Heart left ventricle (tissue), 16 donors: ENCODE data around the gene TSC1. TPM values are rescaled to one million over a fixed set of nuclear protein-coding genes. Genes with fewer than 3 reads are reported as not detected.

Experiments used
- ATAC-seq, 4 donors: fragments of 200-7000 bp; cut with Tn5 transposase; one replicate each; pipeline ENCODE4 v1.9.1; 2020 to 2022; ENCODE audit warnings: moderate library complexity in 4 of 4, mild to moderate bottlenecking in 3 of 4, moderate number of reproducible peaks in 1 of 4
- DNase-seq, 5 donors: peaks; one replicate each; pipeline ENCODE4 v3.0.0-alpha.2; 2020
- H3K27ac ChIP-seq, 12 donors: fragments of 200-600 bp; sonication (generic) in 4 of 12; one replicate each; pipeline versions ENCODE4 v1.5.0 to v1.8.0; 2016 to 2022; ENCODE audit warnings: mild to moderate bottlenecking in 2 of 12
- H3K27me3 ChIP-seq, 9 donors: fragments of 200-600 bp; sonication (generic) in 2 of 9; one replicate each; pipeline versions ENCODE4 v1.5.1 to v1.8.0; 2016 to 2022; ENCODE audit warnings: mild to moderate bottlenecking in 3 of 9
- H3K36me3 ChIP-seq, 9 donors: fragments of 200-600 bp; sonication (generic) in 2 of 9; one replicate each; pipeline versions ENCODE4 v1.5.0 to v1.8.0; 2018 to 2022; ENCODE audit warnings: mild to moderate bottlenecking in 2 of 9
- H3K4me1 ChIP-seq, 12 donors: fragments of 200-600 bp; sonication (generic) in 4 of 12; one replicate each; pipeline versions ENCODE4 v1.5.0 to v1.8.0; 2016 to 2022; ENCODE audit warnings: mild to moderate bottlenecking in 3 of 12
- H3K4me3 ChIP-seq, 12 donors: fragments of 200-600 bp; sonication (generic) in 4 of 12; one replicate each; pipeline versions ENCODE4 v1.5.0 to v1.8.0; 2017 to 2022; ENCODE audit warnings: mild to moderate bottlenecking in 9 of 12, moderate library complexity in 4 of 12
- H3K9me3 ChIP-seq, 12 donors: fragments of 200-600 bp; sonication (generic) in 4 of 12; one replicate each; pipeline versions ENCODE4 v1.5.0 to v1.8.0; 2016 to 2022; ENCODE audit warnings: mild to moderate bottlenecking in 1 of 12
- CTCF ChIP-seq, 12 donors: fragments of 200-600 bp; sonication (generic) in 4 of 12; IDR thresholded peaks; one replicate each; pipeline versions ENCODE4 v1.5.0 to v1.8.0; 2018 to 2022; ENCODE audit warnings: antibody characterized with exemption in 12 of 12, mild to moderate bottlenecking in 5 of 12
- POLR2A ChIP-seq, 2 donors: fragments of 450-650 bp; IDR thresholded peaks; one replicate each; pipeline ENCODE4 v1.6.1; 2017; ENCODE audit warnings: antibody characterized with exemption in 2 of 2, mild to moderate bottlenecking in 2 of 2, moderate library complexity in 2 of 2
- WGBS, 4 donors: extraction: QIAGEN DNeasy Blood & Tissue Kit in 2 of 4; methylation state at CpG; one replicate each; pipeline versions ENCODE4 v1.1.5 to v1.1.7; 2013 to 2018; 5-methylcytosine and 5-hydroxymethylcytosine counted together
- intact Hi-C, 10 donors: fragments of 100-400 bp; cut with DNase I; formaldehyde crosslinking; loops; one replicate each; pipeline versions ENCODE4 v1.11.1 to v1.14.2; 2022
- polyA plus RNA-seq, 2 donors: library from polyadenylated mRNA; stranded (reverse); fragments of 200-250 nt; gene quantifications; one replicate each; pipeline ENCODE4 v1.2.3, GENCODE V29; 2013
- total RNA-seq, 9 donors: library from RNA; depleted of rRNA in 2 of 9; stranded (reverse); fragments of >200 nt in 2 of 9; fragmentation: NEBNext Ultra II Directional in 3 of 9; extraction: Animal tissue kit (Norgen Biotek cat#: 25700) in 3 of 9; gene quantifications; one replicate each; pipeline versions ENCODE4 v1.1.0 to v1.2.4, GENCODE V29; 2016 to 2023
- donor health status: ischemic (EF 13 %, LVEDD 7.1; RV severe dilation, severe dysfunction).
- donor health status: healthy with polysubstance abuse.
- donor health status: DM: no; HTN: yes; CAD: no.
- donor health status: DM: no; HTN: no; CAD: no.
- donor health status: ischemic (EF 25% LVEDD 6.9; RV normal size, moderate dysfunction).
- donor health status: ischemic (EF 25% LVEDD 5.7; RV mildly dilated, moderate dysfunction).
- donor health status: healthy.
- donor health status: DM: yes; HTN: yes; CAD: no.
- donor health status: ischemic (EF 35%, LVEDD 5.7; RV mildly dilated, moderate dysfunction).
- donor health status: nonischemic (EF 11% LVEDD 7.7; RV severe dilation, severe dysfunction).
- donor health status: DM: yes; HTN: yes; CAD: no.
- donor health status: PGD.
- donor health status: ischemic (EF 29% LVEDD 5.4; RV normal size, mild dysfunction).
- donor health status: nonischemic (EF 23%, LVEDD 6.1; RV moderate dilation, normal function).

The TSC1 gene
- total and polyA plus RNA-seq, 11 donors = 16.2 to 87.6 (median 52.9) TPM

GRCh38 chr9:132942541-132943182 lies 1.8 kb downstream of the TSC1 start:
- TF ChIP-seq CTCF (IDR thresholded peaks at IDR 0.05) (no peak), POLR2A (IDR thresholded peaks at IDR 0.05) (no peak)
- WGBS, 4 donors = 27 to 33% (median 31%) methylated on average over 5 of the region's 5 CpGs
- H3K27me3 ChIP-seq = no peaks in the 10 kb centered on the region
- H3K4me1 ChIP-seq = peaks cover 0 to 61% (median 42%) of the 10 kb centered on the region in 12 donors
- intact Hi-C loops = no loop called here
- ATAC-seq (no peak), DNase-seq (no peak)
- H3K4me3 ChIP-seq = peak overlapping the region in 8 of 12 donors; percentile 94 to 100 (median 98)
- no peaks in the 10 kb centered on the region for H3K36me3 ChIP-seq
- peak overlapping the region in 8 of 12 donors; percentile 1 to 100 (median 84) for H3K27ac ChIP-seq
- H3K9me3 ChIP-seq = no peaks in the 10 kb centered on the region

- Histone ChIP-seq H3K27me3 (no peaks in the 10 kb centered on the region), H3K36me3 (peaks cover 0 to 8% (median 6%) of the 10 kb centered on the region in 9 donors), H3K4me3 (no peak overlapping the region), H3K4me1 (peaks cover 0 to 54% (median 35%) of the 10 kb centered on the region in 12 donors), H3K27ac (peak overlapping the region in 4 of 12 donors; percentile 1 to 99 (median 9)), H3K9me3 (no peaks in the 10 kb centered on the region)
- DNase-seq (no peak), ATAC-seq (no peak)
- 82 to 94% (median 86%) methylated on average over 1 of the region's 1 CpG for WGBS, 4 donors
- intact Hi-C loops = loop anchor here in 1 of 10 donors (5.0 kb wide), 1 partner anchor 33 kb away; no protein-coding TSS in a partner anchor
- no peak for TF ChIP-seq POLR2A (IDR thresholded peaks at IDR 0.05)
- TF ChIP-seq CTCF (IDR thresholded peaks at IDR 0.05) = no peak
Observed at GRCh38 chr9:132939169-132939568, 5.2 kb downstream of the TSC1 start.

DNA sequence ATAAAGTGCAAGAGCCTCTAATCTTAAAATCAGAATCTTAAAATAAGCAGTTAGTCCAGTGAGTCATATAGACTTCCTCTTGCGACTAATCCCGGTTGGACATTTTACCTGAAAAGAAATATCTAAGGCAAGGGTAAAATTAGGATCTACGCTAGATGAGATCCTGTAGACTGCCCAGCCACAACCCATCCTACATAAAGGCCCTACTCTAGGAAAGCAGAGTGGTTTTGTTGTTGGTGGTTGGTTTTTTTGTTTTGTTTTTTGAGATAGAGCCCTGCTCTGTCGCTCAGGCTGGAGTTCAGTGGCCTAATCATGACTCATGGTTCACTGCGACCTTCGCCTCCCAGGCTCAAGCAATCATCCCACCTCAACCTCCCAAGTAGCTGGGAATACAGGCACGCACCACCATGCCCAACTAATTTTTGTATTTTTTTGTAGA lies 6.9 kb downstream of the TSC1 start:
- H3K36me3 ChIP-seq = peaks cover 0 to 23% (median 9%) of the 10 kb centered on the region in 9 donors
- DNase-seq (no peak), ATAC-seq (no peak)
- H3K4me3 ChIP-seq = no peak overlapping the region
- intact Hi-C loops = loop anchor here in 1 of 10 donors (5.0 kb wide), 1 partner anchor 35 kb away; no protein-coding TSS in a partner anchor
- H3K4me1 ChIP-seq = peaks cover 0 to 42% (median 21%) of the 10 kb centered on the region in 12 donors
- no peak for TF ChIP-seq CTCF (IDR thresholded peaks at IDR 0.05)
- no peak for TF ChIP-seq POLR2A (IDR thresholded peaks at IDR 0.05)
- H3K27ac ChIP-seq = no peak overlapping the region
- WGBS, 4 donors = 95 to 96% (median 96%) methylated on average over 7 of the region's 7 CpGs
- H3K27me3 ChIP-seq = no peaks in the 10 kb centered on the region
- no peaks in the 10 kb centered on the region for H3K9me3 ChIP-seq

GRCh38 chr9:132935026-132935425 lies 9.4 kb downstream of the TSC1 start:
- no peak overlapping the region for H3K27ac ChIP-seq
- H3K4me3 ChIP-seq = no peak overlapping the region
- no peak for TF ChIP-seq CTCF (IDR thresholded peaks at IDR 0.05)
- no peak for TF ChIP-seq POLR2A (IDR thresholded peaks at IDR 0.05)
- ATAC-seq = no peak
- no peak for DNase-seq
- peaks cover 0 to 18% (median 4%) of the 10 kb centered on the region in 12 donors for H3K4me1 ChIP-seq
- no peaks in the 10 kb centered on the region for H3K9me3 ChIP-seq
- intact Hi-C loops = loop anchor here in 1 of 10 donors (5.0 kb wide), 1 partner anchor 37 kb away; no protein-coding TSS in a partner anchor
- H3K36me3 ChIP-seq = peaks cover 0 to 41% (median 9%) of the 10 kb centered on the region in 9 donors
- 80 to 85% (median 84%) methylated on average over 6 of the region's 6 CpGs for WGBS, 4 donors
- H3K27me3 ChIP-seq = no peaks in the 10 kb centered on the region
